ENCODE measurements around the gene ASIC2. TPM values are rescaled to one million over a fixed set of nuclear protein-coding genes. Genes with fewer than 3 reads are reported as not detected.
A peak's percentile ranks its signal among the peaks of the same experiment; 100 is the strongest.

ASIC2 gene
- total and polyA plus RNA-seq, 2 donors (not counting 3 experiments of a cell fraction or from before 2014, with no cell fraction given) = not detected

GRCh38 chr17:33039874-33040273 lies 253.2 kb downstream of the ASIC2 start:
- no TSS peak for BruUV-seq (replicated peaks)
- H4K20me1 ChIP-seq (replicated peaks; ENCODE audit: control insufficient read depth, extremely low read depth, insufficient read depth, low read length) = no peaks in the 10 kb centered on the region

More at GRCh38 chr17:33039874-33040273, 253.2 kb downstream of the ASIC2 start:
- intact Hi-C loops (cut with micrococcal nuclease) (loop anchor here (2.0 to 5.0 kb wide), 2 partner anchors 482 to 635 kb away; no protein-coding TSS in a partner anchor), dilution Hi-C loops (cut with MboI; ENCODE audit: extremely low pct_ligation_motif_present, low sequenced_read_pairs) (no loop called here)
- peak; percentile 18 for DNase-seq (ENCODE audit: low read depth, low spot score)
- TF ChIP-seq, protein P1, sequence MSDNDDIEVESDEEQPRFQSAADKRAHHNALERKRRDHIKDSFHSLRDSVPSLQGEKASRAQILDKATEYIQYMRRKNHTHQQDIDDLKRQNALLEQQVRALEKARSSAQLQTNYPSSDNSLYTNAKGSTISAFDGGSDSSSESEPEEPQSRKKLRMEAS (IDR thresholded peaks at IDR 0.05; ENCODE audit: insufficient read depth, insufficient read length) = no peak
- TF ChIP-seq CTCF (IDR thresholded peaks at IDR 0.05; ENCODE audit: extremely low read depth in 1 of 2, insufficient read depth in 1 of 2, low read depth in 1 of 2, low read length in 2 of 2) = no peak
- no peak for TF ChIP-seq MYC (IDR thresholded peaks at IDR 0.05; ENCODE audit: low read depth, low read length)
- no peak for TF ChIP-seq POLR2A (IDR thresholded peaks at IDR 0.05; ENCODE audit: low read depth, low read length)
- TF ChIP-seq JUN (IDR thresholded peaks at IDR 0.05; ENCODE audit: borderline replicate concordance, insufficient read depth, insufficient read length, low read depth) = no peak
- TF ChIP-seq POLR2AphosphoS5 (IDR thresholded peaks at IDR 0.05; ENCODE audit: insufficient read depth, low read depth, low read length) = no peak
- no peak for TF ChIP-seq GATA2 (IDR thresholded peaks at IDR 0.05; ENCODE audit: insufficient read depth, insufficient read length, low read depth, low read length)
- no peak for TF ChIP-seq EZH2 (IDR thresholded peaks at IDR 0.05; ENCODE audit: borderline replicate concordance, low read depth, low read length, severe bottlenecking)
- TF ChIP-seq FOS (IDR thresholded peaks at IDR 0.05; ENCODE audit: borderline replicate concordance, insufficient read depth, low read length) = no peak
- no peak for FAIRE-seq
- ChIA-PET POLR2A (no interaction called here), CTCF (interaction anchor here (1.0 to 2.7 kb wide), 3 partner anchors 18 to 711 kb away, joined by 3 to 25 read pairs (median 13); no protein-coding TSS in a partner anchor)
- H3K27ac ChIP-seq (ENCODE audit: insufficient read depth, low read depth, low read length) = no peak overlapping the region
- H3K4me1 ChIP-seq (ENCODE audit: control insufficient read depth, extremely low read depth, insufficient read depth, low read length) = no peaks in the 10 kb centered on the region
- no peak overlapping the region for H3K9ac ChIP-seq (replicated peaks; ENCODE audit: extremely low read depth, insufficient read depth, low read length)
- no peak overlapping the region for H3K4me2 ChIP-seq (ENCODE audit: insufficient read depth, low read length)
- no peak overlapping the region for H2AFZ ChIP-seq (ENCODE audit: low read depth, low read length)
- H3K79me2 ChIP-seq (ENCODE audit: control insufficient read depth, insufficient read depth, low read length) = no peaks in the 10 kb centered on the region
- no peaks in the 10 kb centered on the region for H3K9me3 ChIP-seq (replicated peaks; ENCODE audit: control insufficient read depth, insufficient read depth, low read length)
- H3K4me3 ChIP-seq (replicated peaks in 1 of 3; ENCODE audit: insufficient read depth in 1 of 3, low read depth in 1 of 3, low read length in 3 of 3) = no peak overlapping the region
- no peaks in the 10 kb centered on the region for H3K36me3 ChIP-seq (ENCODE audit: control insufficient read depth in 2 of 2, extremely low read depth in 1 of 2, insufficient read depth in 2 of 2, low read length in 2 of 2)
- H3K9me1 ChIP-seq (replicated peaks; ENCODE audit: control insufficient read depth, extremely low read depth, insufficient read depth, low read length) = no peaks in the 10 kb centered on the region
- no peaks in the 10 kb centered on the region for H3K27me3 ChIP-seq (ENCODE audit: control insufficient read depth in 2 of 2, insufficient read depth in 2 of 2, low read length in 2 of 2)

Data from endothelial cell of umbilical vein (primary cell).